ENCODE results near the gene CZIB. TPM values are rescaled to one million over a fixed set of nuclear protein-coding genes. Genes with fewer than 3 reads are reported as not detected.

CZIB gene
- total RNA-seq, 1 donor from 2014 or later = 115 TPM

- H3K36me3 Mint-ChIP-seq = peaks cover 5% of the 10 kb centered on the region
- TF ChIP-seq CTCF (IDR thresholded peaks at IDR 0.05) (no peak), EZH2 (IDR thresholded peaks at IDR 0.05) (no peak), EZH2phosphoT487 (IDR thresholded peaks at IDR 0.05) (no peak)
- H4K20me1 ChIP-seq (ENCODE audit: low read depth) = no peaks in the 10 kb centered on the region
- peaks cover 2% of the 10 kb centered on the region for H3K27me3 Mint-ChIP-seq (ENCODE audit: insufficient read depth, low read depth)
- no peak overlapping the region for H3K27ac Mint-ChIP-seq
- H3K27me3 ChIP-seq = peaks cover 3% of the 10 kb centered on the region
- no peak for DNase-seq (ENCODE audit: low spot score)
- H3K9ac ChIP-seq = no peak overlapping the region
- no peak overlapping the region for H3K27ac ChIP-seq
- H3K4me3 ChIP-seq = no peak overlapping the region
- H3K9me3 Mint-ChIP-seq = no peaks in the 10 kb centered on the region
- H2AFZ ChIP-seq (replicated peaks) = no peak overlapping the region
- H3K79me2 ChIP-seq (ENCODE audit: low read depth) = peaks cover 15% of the 10 kb centered on the region
- H3F3A ChIP-seq (ENCODE audit: low read depth) = peaks cover 14% of the 10 kb centered on the region
- H3K36me3 ChIP-seq = no peaks in the 10 kb centered on the region
- no peak overlapping the region for H3K4me3 Mint-ChIP-seq
- H3K4me1 Mint-ChIP-seq = peaks cover 16% of the 10 kb centered on the region
- H3K9me3 ChIP-seq (ENCODE audit: low read depth) = no peaks in the 10 kb centered on the region
- peaks cover 9% of the 10 kb centered on the region for H3K4me1 ChIP-seq
- no peak overlapping the region for H3K4me2 ChIP-seq
Measured at GRCh38 chr1:53241828-53242227, 21.4 kb upstream of the CZIB start.

- peak within 1 kb of the TSS; percentile 94 for H3K27ac Mint-ChIP-seq
- H3K9me3 ChIP-seq (ENCODE audit: low read depth) = no peaks in the 10 kb centered on the region
- H3K9ac ChIP-seq = peak within 1 kb of the TSS; percentile 89
- H3K36me3 ChIP-seq = no peaks in the 10 kb centered on the region
- H4K20me1 ChIP-seq (ENCODE audit: low read depth) = no peaks in the 10 kb centered on the region
- H3K79me2 ChIP-seq (ENCODE audit: low read depth) = peaks cover 34% of the 10 kb centered on the region
- TF ChIP-seq CTCF (IDR thresholded peaks at IDR 0.05) (no peak), EZH2phosphoT487 (IDR thresholded peaks at IDR 0.05) (no peak), EZH2 (IDR thresholded peaks at IDR 0.05) (no peak)
- peaks cover 9% of the 10 kb centered on the region for H3K36me3 Mint-ChIP-seq
- H3K27me3 ChIP-seq = peaks cover 3% of the 10 kb centered on the region
- H3K27ac ChIP-seq = no peak within 1 kb of the TSS
- peak within 1 kb of the TSS; percentile 90 for H3K4me3 Mint-ChIP-seq
- peaks cover 5% of the 10 kb centered on the region for H3F3A ChIP-seq (ENCODE audit: low read depth)
- H3K9me3 Mint-ChIP-seq = no peaks in the 10 kb centered on the region
- peaks cover 2% of the 10 kb centered on the region for H3K27me3 Mint-ChIP-seq (ENCODE audit: insufficient read depth, low read depth)
- H3K4me3 ChIP-seq = peak within 1 kb of the TSS; percentile 83
- peak; percentile 97 for DNase-seq (ENCODE audit: low spot score)
- H3K4me2 ChIP-seq = peak within 1 kb of the TSS; percentile 87
- H2AFZ ChIP-seq (replicated peaks) = peak within 1 kb of the TSS; percentile 82
- peaks cover 9% of the 10 kb centered on the region for H3K4me1 ChIP-seq
- peaks cover 22% of the 10 kb centered on the region for H3K4me1 Mint-ChIP-seq
Measured at GRCh38 chr1:53238197-53239155, 18.0 kb upstream of the CZIB start, which contains the start of gene MAGOH. TSS of gene MAGOH (minus strand) at chr1:53238518. CDS start at chr1:53238448, 70 bp downstream.

DNA sequence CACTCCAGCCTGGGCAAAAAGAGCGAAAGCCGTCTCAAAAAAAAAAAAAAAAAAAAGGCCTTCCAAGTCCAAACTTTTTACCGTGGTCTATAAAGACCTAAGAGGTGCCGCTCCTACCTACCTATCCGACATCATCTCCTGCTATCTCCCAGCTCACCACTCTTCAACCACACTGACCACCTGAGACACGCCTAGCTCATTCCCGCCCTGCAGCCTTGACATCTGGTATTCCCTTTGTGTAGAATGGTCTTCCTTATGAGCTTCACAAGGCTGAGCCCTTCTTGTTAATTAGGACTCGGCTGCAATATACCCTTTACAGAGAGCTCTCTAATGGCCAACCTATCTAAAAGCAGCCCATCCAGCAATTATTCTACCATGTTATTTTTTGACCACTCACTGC lies 17.2 kb upstream of the CZIB start:
- H2AFZ ChIP-seq (replicated peaks) = peak overlapping the region; percentile 73
- Mint-ChIP-seq H3K4me1 (peaks cover 22% of the 10 kb centered on the region), H3K27me3 (ENCODE audit: insufficient read depth, low read depth) (peaks cover 2% of the 10 kb centered on the region), H3K27ac (peak overlapping the region; percentile 21), H3K4me3 (peak overlapping the region; percentile 90), H3K9me3 (no peaks in the 10 kb centered on the region), H3K36me3 (peaks cover 9% of the 10 kb centered on the region)
- H3K79me2 ChIP-seq (ENCODE audit: low read depth) = peaks cover 34% of the 10 kb centered on the region
- peak overlapping the region; percentile 87 for H3K4me2 ChIP-seq
- H3K36me3 ChIP-seq = no peaks in the 10 kb centered on the region
- H3K9ac ChIP-seq = peak overlapping the region; percentile 89
- peak; percentile 8 for DNase-seq (ENCODE audit: low spot score)
- peaks cover 3% of the 10 kb centered on the region for H3K27me3 ChIP-seq
- no peak for TF ChIP-seq EZH2phosphoT487 (IDR thresholded peaks at IDR 0.05)
- TF ChIP-seq EZH2 (IDR thresholded peaks at IDR 0.05) = no peak
- no peak for TF ChIP-seq CTCF (IDR thresholded peaks at IDR 0.05)
- H3K27ac ChIP-seq = no peak overlapping the region
- peaks cover 9% of the 10 kb centered on the region for H3K4me1 ChIP-seq
- H3K9me3 ChIP-seq (ENCODE audit: low read depth) = no peaks in the 10 kb centered on the region
- peak overlapping the region; percentile 83 for H3K4me3 ChIP-seq
- no peaks in the 10 kb centered on the region for H4K20me1 ChIP-seq (ENCODE audit: low read depth)
- peaks cover 5% of the 10 kb centered on the region for H3F3A ChIP-seq (ENCODE audit: low read depth)

Data from neural progenitor cell (in vitro differentiated cells).